ENCODE data around the gene TLE4. TPM values are rescaled to one million over a fixed set of nuclear protein-coding genes. Genes with fewer than 3 reads are reported as not detected.

TLE4 gene
- polyA plus RNA-seq, 1 donor (not counting 4 experiments of a cell fraction or from before 2014, with no cell fraction given): 14.7 TPM

- Histone ChIP-seq H3K36me3 (ENCODE audit: control insufficient read depth in 2 of 2, extremely low read depth in 1 of 2, insufficient read depth in 2 of 2, low read length in 2 of 2) (no peaks in the 10 kb centered on the region), H3K27me3 (ENCODE audit: control insufficient read depth, extremely low read depth, insufficient read depth, low read length) (no peaks in the 10 kb centered on the region), H3K4me3 (ENCODE audit: control insufficient read depth in 2 of 3, extremely low read depth in 1 of 3, insufficient read depth in 2 of 3, low read depth in 1 of 3, low read length in 3 of 3) (no peak overlapping the region), H3K4me1 (ENCODE audit: control insufficient read depth, extremely low read depth, insufficient read depth, low read length) (peaks cover 18% of the 10 kb centered on the region), H4K20me1 (ENCODE audit: control insufficient read depth, extremely low read depth, insufficient read depth, low read length) (no peaks in the 10 kb centered on the region), H3K9me3 (ENCODE audit: control insufficient read depth, low read depth, low read length) (no peaks in the 10 kb centered on the region), H3K9ac (ENCODE audit: control insufficient read depth, extremely low read depth, insufficient read depth, low read length) (no peak overlapping the region), H2AFZ (ENCODE audit: control insufficient read depth, low read length) (no peak overlapping the region), H3K79me2 (ENCODE audit: control insufficient read depth, insufficient read depth, low read length) (peaks cover 17% of the 10 kb centered on the region), H3K27ac (ENCODE audit: control insufficient read depth, insufficient read depth, low read length) (no peak overlapping the region), H3K4me2 (ENCODE audit: control insufficient read depth, extremely low read depth, insufficient read depth, low read depth, low read length) (no peak overlapping the region), H3K9me1 (ENCODE audit: control insufficient read depth, extremely low read depth, insufficient read depth, low read length) (no peaks in the 10 kb centered on the region)
- dilution Hi-C loops (cut with MboI; ENCODE audit: extremely low pct_ligation_motif_present, low sequenced_read_pairs): no loop called here
- FAIRE-seq (no peak), DNase-seq (ENCODE audit: low read depth, low spot score) (no peak)
- TF ChIP-seq EZH2 (IDR thresholded peaks at IDR 0.05; ENCODE audit: low read length): no peak
- TF ChIP-seq, protein P1, sequence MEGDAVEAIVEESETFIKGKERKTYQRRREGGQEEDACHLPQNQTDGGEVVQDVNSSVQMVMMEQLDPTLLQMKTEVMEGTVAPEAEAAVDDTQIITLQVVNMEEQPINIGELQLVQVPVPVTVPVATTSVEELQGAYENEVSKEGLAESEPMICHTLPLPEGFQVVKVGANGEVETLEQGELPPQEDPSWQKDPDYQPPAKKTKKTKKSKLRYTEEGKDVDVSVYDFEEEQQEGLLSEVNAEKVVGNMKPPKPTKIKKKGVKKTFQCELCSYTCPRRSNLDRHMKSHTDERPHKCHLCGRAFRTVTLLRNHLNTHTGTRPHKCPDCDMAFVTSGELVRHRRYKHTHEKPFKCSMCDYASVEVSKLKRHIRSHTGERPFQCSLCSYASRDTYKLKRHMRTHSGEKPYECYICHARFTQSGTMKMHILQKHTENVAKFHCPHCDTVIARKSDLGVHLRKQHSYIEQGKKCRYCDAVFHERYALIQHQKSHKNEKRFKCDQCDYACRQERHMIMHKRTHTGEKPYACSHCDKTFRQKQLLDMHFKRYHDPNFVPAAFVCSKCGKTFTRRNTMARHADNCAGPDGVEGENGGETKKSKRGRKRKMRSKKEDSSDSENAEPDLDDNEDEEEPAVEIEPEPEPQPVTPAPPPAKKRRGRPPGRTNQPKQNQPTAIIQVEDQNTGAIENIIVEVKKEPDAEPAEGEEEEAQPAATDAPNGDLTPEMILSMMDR (optimal IDR thresholded peaks at IDR 0.05 in 1 of 3, IDR thresholded peaks at IDR 0.05 in 1 of 3, conservative IDR thresholded peaks at IDR 0.05 in 1 of 3; ENCODE audit: extremely low read depth in 1 of 3, insufficient read depth in 2 of 3, low read length in 3 of 3): no peak
Observed at GRCh38 chr9:79579624-79580023, 7.9 kb downstream of the TLE4 start.

- Histone ChIP-seq H3K27ac (ENCODE audit: control insufficient read depth, insufficient read depth, low read length) (no peak overlapping the region), H4K20me1 (ENCODE audit: control insufficient read depth, extremely low read depth, insufficient read depth, low read length) (no peaks in the 10 kb centered on the region), H3K9me1 (ENCODE audit: control insufficient read depth, extremely low read depth, insufficient read depth, low read length) (no peaks in the 10 kb centered on the region), H3K4me1 (ENCODE audit: control insufficient read depth, extremely low read depth, insufficient read depth, low read length) (peaks cover 14% of the 10 kb centered on the region), H3K9me3 (ENCODE audit: control insufficient read depth, low read depth, low read length) (no peaks in the 10 kb centered on the region), H3K9ac (ENCODE audit: control insufficient read depth, extremely low read depth, insufficient read depth, low read length) (no peak overlapping the region), H2AFZ (ENCODE audit: control insufficient read depth, low read length) (no peak overlapping the region), H3K27me3 (ENCODE audit: control insufficient read depth, extremely low read depth, insufficient read depth, low read length) (no peaks in the 10 kb centered on the region), H3K79me2 (ENCODE audit: control insufficient read depth, insufficient read depth, low read length) (peaks cover 13% of the 10 kb centered on the region), H3K36me3 (ENCODE audit: control insufficient read depth in 2 of 2, extremely low read depth in 1 of 2, insufficient read depth in 2 of 2, low read length in 2 of 2) (no peaks in the 10 kb centered on the region), H3K4me2 (ENCODE audit: control insufficient read depth, extremely low read depth, insufficient read depth, low read depth, low read length) (no peak overlapping the region), H3K4me3 (ENCODE audit: control insufficient read depth in 2 of 3, extremely low read depth in 1 of 3, insufficient read depth in 2 of 3, low read depth in 1 of 3, low read length in 3 of 3) (no peak overlapping the region)
- DNase-seq (ENCODE audit: low read depth, low spot score) (no peak), FAIRE-seq (no peak)
- dilution Hi-C loops (cut with MboI; ENCODE audit: extremely low pct_ligation_motif_present, low sequenced_read_pairs): no loop called here
- TF ChIP-seq EZH2 (IDR thresholded peaks at IDR 0.05; ENCODE audit: low read length): no peak
- TF ChIP-seq, protein P1 (optimal IDR thresholded peaks at IDR 0.05 in 1 of 3, IDR thresholded peaks at IDR 0.05 in 1 of 3, conservative IDR thresholded peaks at IDR 0.05 in 1 of 3; ENCODE audit: extremely low read depth in 1 of 3, insufficient read depth in 2 of 3, low read length in 3 of 3): no peak
Observed at GRCh38 chr9:79580055-79580454, 8.3 kb downstream of the TLE4 start.

All from keratinocyte (primary cell).